Epithelial cell of esophagus (primary cell): ENCODE results near the gene FNDC3A.

Experiments
- DNase-seq: peaks from one replicate; pipeline ENCODE4 v3.0.0; 2010; ENCODE audit warnings: low read depth
- H3K4me3 ChIP-seq: 2 replicates; pipeline ENCODE4 v1.5.1; 2011; ENCODE audit warnings: mild to moderate bottlenecking, low read length, control low read depth
- CTCF ChIP-seq: IDR thresholded peaks from 2 replicates; pipeline ENCODE4 v1.5.1; 2011; ENCODE audit warnings: low read depth, mild to moderate bottlenecking, low read length, control low read depth, inconsistent platforms; ENCODE audit not compliant: insufficient read depth; ENCODE audit errors: missing control alignments

Gene FNDC3A

GRCh38 chr13:48977286-48977625 lies 1.5 kb downstream of the FNDC3A start:
- TF ChIP-seq CTCF: no peak
- no peak for DNase-seq
- peak overlapping the region; percentile 68 for H3K4me3 ChIP-seq

- DNase-seq: peak; percentile 16
Observed at GRCh38 chr13:48977973-48978372, 2.3 kb downstream of the FNDC3A start.

GRCh38 chr13:48978942-48979601 lies 3.4 kb downstream of the FNDC3A start:
- no peak for DNase-seq
- no peak overlapping the region for H3K4me3 ChIP-seq
- no peak for TF ChIP-seq CTCF

More at GRCh38 chr13:48977973-48978372, 2.3 kb downstream of the FNDC3A start:
- no peak overlapping the region for H3K4me3 ChIP-seq
- TF ChIP-seq CTCF: no peak

GRCh38 chr13:48979892-48980291 lies 4.2 kb downstream of the FNDC3A start:
- DNase-seq: no peak
- no peak overlapping the region for H3K4me3 ChIP-seq
- TF ChIP-seq CTCF: no peak

GRCh38 chr13:48983331-48983730 lies 7.6 kb downstream of the FNDC3A start:
- H3K4me3 ChIP-seq: no peak overlapping the region
- no peak for TF ChIP-seq CTCF
- DNase-seq: no peak

GRCh38 chr13:48985756-48986155 lies 10.0 kb downstream of the FNDC3A start:
- TF ChIP-seq CTCF: no peak
- no peak for DNase-seq
- H3K4me3 ChIP-seq: no peak overlapping the region

- DNase-seq: no peak
- no peak overlapping the region for H3K4me3 ChIP-seq
- no peak for TF ChIP-seq CTCF
Observed at GRCh38 chr13:48990900-48991299, 15.2 kb downstream of the FNDC3A start.
